GM23248 (cell line): ENCODE measurements around the gene PDE6B. TPM values are rescaled to one million over a fixed set of nuclear protein-coding genes. Genes with fewer than 3 reads are reported as not detected.

Experiments
- DNase-seq: peaks from one replicate; pipeline ENCODE4 v3.0.0-alpha.2; 2015
- H2AFZ ChIP-seq: fragments of 200-600 bp; sonication (generic); 2 replicates; pipeline ENCODE4 v1.6.1; 2016; ENCODE audit warnings: antibody characterized with exemption
- H3F3A ChIP-seq: fragments of 200-600 bp; sonication (generic); 2 replicates; pipeline ENCODE4 v1.6.1; 2016; ENCODE audit warnings: mild to moderate bottlenecking, antibody characterized with exemption, mixed run types; ENCODE audit not compliant: insufficient read depth
- H3K27ac ChIP-seq: fragments of 200-600 bp; sonication (generic); 2 replicates; pipeline ENCODE4 v1.5.1; 2016; ENCODE audit warnings: mild to moderate bottlenecking
- H3K27me3 ChIP-seq: fragments of 200-600 bp; sonication (generic); replicated peaks from 2 replicates; pipeline ENCODE4 v1.6.1; 2016; ENCODE audit warnings: mild to moderate bottlenecking; ENCODE audit not compliant: insufficient read depth
- H3K36me3 ChIP-seq: fragments of 200-600 bp; sonication (generic); 2 replicates; pipeline ENCODE4 v1.6.1; 2016; ENCODE audit warnings: low read depth, mild to moderate bottlenecking
- H3K4me1 ChIP-seq: fragments of 200-600 bp; sonication (generic); 2 replicates; pipeline ENCODE4 v1.6.1; 2016; ENCODE audit warnings: mild to moderate bottlenecking; ENCODE audit not compliant: insufficient read depth
- H3K4me2 ChIP-seq: fragments of 200-600 bp; sonication (generic); one replicate; pipeline ENCODE4 v1.6.1; 2016; ENCODE audit warnings: mild to moderate bottlenecking; ENCODE audit not compliant: unreplicated experiment
- H3K4me3 ChIP-seq: fragments of 200-600 bp; sonication (generic); 2 replicates; pipeline ENCODE4 v1.5.1; 2016; ENCODE audit warnings: mild to moderate bottlenecking
- H3K79me2 ChIP-seq: fragments of 200-600 bp; sonication (generic); 2 replicates; pipeline ENCODE4 v1.6.1; 2016; ENCODE audit warnings: mild to moderate bottlenecking; ENCODE audit not compliant: insufficient read depth
- H3K9ac ChIP-seq: fragments of 200-600 bp; sonication (generic); 2 replicates; pipeline ENCODE4 v1.6.1; 2016; ENCODE audit warnings: mild to moderate bottlenecking
- H3K9me2 ChIP-seq: fragments of 200-600 bp; sonication (generic); 2 replicates; pipeline ENCODE4 v1.6.1; 2016; ENCODE audit warnings: mixed run types, mild to moderate bottlenecking, moderate library complexity; ENCODE audit not compliant: insufficient read depth
- H3K9me3 ChIP-seq: fragments of 200-600 bp; sonication (generic); one replicate; pipeline ENCODE4 v1.6.1; 2017; ENCODE audit warnings: low read depth
- H4K20me1 ChIP-seq: fragments of 200-600 bp; sonication (generic); 2 replicates; pipeline ENCODE4 v1.6.0; 2016; ENCODE audit not compliant: insufficient read depth
- EZH2 ChIP-seq: fragments of 200-600 bp; sonication (generic); IDR thresholded peaks from 2 replicates; pipeline ENCODE4 v1.6.1; 2018; ENCODE audit warnings: antibody characterized with exemption, mild to moderate bottlenecking; ENCODE audit not compliant: insufficient read depth, poor library complexity, severe bottlenecking
- EZH2phosphoT487 ChIP-seq: fragments of 200-600 bp; sonication (generic); IDR thresholded peaks from 2 replicates; pipeline ENCODE4 v1.6.1; 2018; ENCODE audit warnings: antibody characterized with exemption, moderate library complexity, mild to moderate bottlenecking, low read depth; ENCODE audit not compliant: insufficient read depth
- WGBS, 2 experiments: methylation state at CpG; one replicate each; pipeline ENCODE4 v1.1.6; 2015 to 2017; ENCODE audit warnings: low lambda C conversion rate in 2 of 2, low coverage in 1 of 2; ENCODE audit errors: missing lambda C conversion rate in 2 of 2; 5-methylcytosine and 5-hydroxymethylcytosine counted together
- in situ Hi-C: fragments of 300-500 bp; cut with MboI; formaldehyde crosslinking; loops from 2 replicates; pipeline ENCODE4 v1.15.0; 2020
- polyA plus RNA-seq: library from polyadenylated mRNA; unstranded; fragments of >200 nt; fragmentation: Nextera tagmentation; extraction: Ambion mirVana; gene quantifications from 2 replicates; pipeline ENCODE4 v1.2.1, GENCODE V29; 2016
- total RNA-seq: library from RNA; depleted of rRNA; stranded (reverse); fragments of >200 nt; shearing (Covaris generic); gene quantifications from 2 replicates; pipeline ENCODE4 v1.2.3, GENCODE V29; 2014

The PDE6B gene
- total and polyA plus RNA-seq, 2 experiments from 2014 or later = 0.11 TPM; not detected in 1

GRCh38 chr4:622996-623913 lies 2.1 kb upstream of the PDE6B start:
- Histone ChIP-seq H3K4me3 (no peak overlapping the region), H3K79me2 (no peaks in the 10 kb centered on the region), H3K4me1 (no peaks in the 10 kb centered on the region), H3K4me2 (no peak overlapping the region), H2AFZ (no peak overlapping the region), H3K27me3 (0 out of 2 replicates have a peak, but pooled peaks cover 8% of the 10 kb centered on the region), H3F3A (0 out of 2 replicates have a peak, but pooled peaks cover 9% of the 10 kb centered on the region), H3K27ac (no peak overlapping the region), H3K9ac (no peak overlapping the region), H3K9me2 (no peaks in the 10 kb centered on the region), H3K36me3 (no peaks in the 10 kb centered on the region), H3K9me3 (no peaks in the 10 kb centered on the region), H4K20me1 (no peaks in the 10 kb centered on the region)
- no peak for TF ChIP-seq EZH2phosphoT487
- no peak for TF ChIP-seq EZH2
- 67 to 70% methylated on average over 18 to 24 of the region's 24 CpGs for WGBS, 2 experiments
- in situ Hi-C loops = no loop called here
- no peak for DNase-seq

DNA sequence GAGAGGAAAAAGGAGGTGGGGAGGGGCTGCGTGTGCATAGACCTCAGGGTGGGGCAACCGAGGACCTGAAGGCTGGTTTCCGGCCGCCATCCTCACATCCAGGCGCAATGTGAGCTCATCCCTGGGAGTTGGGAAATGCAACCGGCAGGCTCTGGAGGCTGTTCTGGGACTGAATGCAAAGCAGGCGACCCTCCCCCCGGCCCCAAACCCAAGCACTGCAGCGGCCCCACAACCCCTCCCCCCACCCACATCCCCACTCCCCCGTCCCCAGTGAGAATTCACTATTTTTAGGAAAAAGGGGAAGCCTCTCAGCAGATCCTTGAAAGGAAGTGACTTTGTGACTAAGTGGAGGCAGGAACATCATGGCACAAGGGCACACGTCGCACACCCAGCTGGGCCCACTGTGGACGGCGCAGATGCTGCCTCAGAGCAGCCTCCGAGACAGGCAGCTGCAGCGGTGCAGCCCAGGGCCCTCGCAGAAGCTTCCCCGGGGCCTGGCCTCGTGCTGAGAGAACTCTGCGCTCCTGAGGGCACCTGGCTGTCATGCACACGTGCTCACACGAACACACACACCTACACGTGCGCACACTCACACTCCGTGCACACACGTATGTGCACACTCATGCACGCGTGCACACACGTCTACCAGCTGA lies 1.3 kb upstream of the PDE6B start:
- 32 to 40% methylated on average over 18 to 29 of the region's 29 CpGs for WGBS, 2 experiments
- no peak overlapping the region for H3K27ac ChIP-seq
- in situ Hi-C loops = no loop called here

GRCh38 chr4:625631-626161 lies 323 bp downstream of the PDE6B start:
- Histone ChIP-seq H3K9ac (no peak overlapping the region), H3K4me3 (no peak overlapping the region), H3K79me2 (no peaks in the 10 kb centered on the region), H3K27me3 (0 out of 2 replicates have a peak, but pooled peaks cover 8% of the 10 kb centered on the region), H2AFZ (no peak overlapping the region), H3F3A (0 out of 2 replicates have a peak, but pooled peaks cover 9% of the 10 kb centered on the region), H3K9me3 (no peaks in the 10 kb centered on the region), H4K20me1 (no peaks in the 10 kb centered on the region), H3K27ac (no peak overlapping the region), H3K4me2 (no peak overlapping the region), H3K9me2 (no peaks in the 10 kb centered on the region), H3K36me3 (no peaks in the 10 kb centered on the region), H3K4me1 (no peaks in the 10 kb centered on the region)
- in situ Hi-C loops = no loop called here
- DNase-seq = no peak
- TF ChIP-seq EZH2phosphoT487 = no peak
- no peak for TF ChIP-seq EZH2
- WGBS, 2 experiments = 74 to 76% methylated on average over 38 to 39 of the region's 39 CpGs

More for the DNA sequence above, 1.3 kb upstream of the PDE6B start:
- H3K4me3 ChIP-seq = no peak overlapping the region
- H3K4me2 ChIP-seq = no peak overlapping the region
- H3K4me1 ChIP-seq = no peaks in the 10 kb centered on the region
- H2AFZ ChIP-seq = no peak overlapping the region
- no peaks in the 10 kb centered on the region for H3K9me2 ChIP-seq
- DNase-seq = peak; percentile 13
- no peaks in the 10 kb centered on the region for H3K9me3 ChIP-seq
- no peaks in the 10 kb centered on the region for H4K20me1 ChIP-seq
- no peaks in the 10 kb centered on the region for H3K36me3 ChIP-seq
- TF ChIP-seq EZH2phosphoT487 = no peak
- no peak for TF ChIP-seq EZH2
- 0 out of 2 replicates have a peak, but pooled peaks cover 9% of the 10 kb centered on the region for H3F3A ChIP-seq
- 0 out of 2 replicates have a peak, but pooled peaks cover 8% of the 10 kb centered on the region for H3K27me3 ChIP-seq
- no peaks in the 10 kb centered on the region for H3K79me2 ChIP-seq
- H3K9ac ChIP-seq = no peak overlapping the region
